Measurements from ENCODE around the gene MLLT3.

Gene MLLT3

GRCh38 chr9:20622330-20623020, at the start of gene MLLT3:
TSS of gene MLLT3 (minus strand) at chr9:20622499.
- TF ChIP-seq ZNF274 (IDR thresholded peaks at IDR 0.05; ENCODE audit: low read depth, low read length): no peak
- peak within 1 kb of the TSS; percentile 91 for H3K4me3 ChIP-seq (ENCODE audit: low read length)

DNA sequence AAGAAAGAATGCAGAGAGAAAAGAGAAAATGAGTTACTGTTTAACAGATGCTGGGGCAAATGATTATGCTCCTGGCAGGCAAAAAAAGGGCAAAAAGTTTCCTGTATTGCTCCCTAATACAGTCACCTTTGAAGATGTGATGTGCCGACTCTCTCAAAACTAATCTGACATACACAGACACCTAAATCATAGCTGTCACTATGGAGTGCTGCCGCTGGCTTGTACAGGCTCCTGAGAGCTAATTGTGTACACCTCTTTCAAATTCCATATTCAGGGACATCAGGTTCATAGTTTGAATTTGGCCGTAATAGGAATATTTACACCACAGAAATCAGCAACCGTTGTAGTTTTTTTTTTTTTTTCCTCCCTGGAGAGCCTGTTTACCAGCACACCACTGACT, 49.3 kb upstream of the MLLT3 start:
- no peak for TF ChIP-seq ZNF274 (IDR thresholded peaks at IDR 0.05; ENCODE audit: low read depth, low read length)
- H3K4me3 ChIP-seq (ENCODE audit: low read length): no peak overlapping the region

- no peak overlapping the region for H3K4me3 ChIP-seq (ENCODE audit: low read length)
- TF ChIP-seq ZNF274 (IDR thresholded peaks at IDR 0.05; ENCODE audit: low read depth, low read length): no peak
Measured at GRCh38 chr9:20670395-20670794, 48.1 kb upstream of the MLLT3 start.

DNA sequence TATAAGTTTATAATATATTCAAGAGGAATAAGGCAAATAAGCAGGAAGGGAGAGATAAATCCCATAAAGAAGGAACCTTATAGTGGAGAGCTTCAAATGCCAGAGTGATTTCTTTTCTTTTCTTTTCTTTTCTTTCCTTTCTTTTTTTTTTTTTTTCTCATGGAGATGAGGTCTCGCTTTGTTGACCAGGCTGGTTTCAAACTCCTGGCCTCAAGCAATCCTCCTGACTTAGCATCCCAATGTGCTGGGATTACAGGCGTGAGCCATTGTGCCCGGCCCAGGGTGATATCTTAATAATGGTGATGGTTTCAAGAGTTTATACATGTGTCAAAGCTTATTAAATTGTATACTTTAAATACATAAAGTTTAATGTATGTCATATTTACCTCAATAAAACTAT, 42.2 kb upstream of the MLLT3 start:
- TF ChIP-seq ZNF274 (IDR thresholded peaks at IDR 0.05; ENCODE audit: low read depth, low read length): no peak
- no peak overlapping the region; the same call in 1 of the 2 replicates for H3K4me3 ChIP-seq (ENCODE audit: low read length)

- no peak overlapping the region for H3K4me3 ChIP-seq (ENCODE audit: low read length)
- TF ChIP-seq ZNF274 (IDR thresholded peaks at IDR 0.05; ENCODE audit: low read depth, low read length): no peak
Measured at GRCh38 chr9:20663133-20663532, 40.8 kb upstream of the MLLT3 start.

- no peak overlapping the region for H3K4me3 ChIP-seq (ENCODE audit: low read length)
- TF ChIP-seq ZNF274 (IDR thresholded peaks at IDR 0.05; ENCODE audit: low read depth, low read length): no peak
Measured at GRCh38 chr9:20662156-20662555, 39.9 kb upstream of the MLLT3 start.

- no peak for TF ChIP-seq ZNF274 (IDR thresholded peaks at IDR 0.05; ENCODE audit: low read depth, low read length)
- H3K4me3 ChIP-seq (ENCODE audit: low read length): peak overlapping the region; percentile 64; the same call in 1 of the 2 replicates
Measured at GRCh38 chr9:20659474-20659967, 37.2 kb upstream of the MLLT3 start.

GRCh38 chr9:20658677-20659473, 36.6 kb upstream of the MLLT3 start:
- no peak for TF ChIP-seq ZNF274 (IDR thresholded peaks at IDR 0.05; ENCODE audit: low read depth, low read length)
- H3K4me3 ChIP-seq (ENCODE audit: low read length): peak overlapping the region; percentile 64; the same call in 1 of the 2 replicates

DNA sequence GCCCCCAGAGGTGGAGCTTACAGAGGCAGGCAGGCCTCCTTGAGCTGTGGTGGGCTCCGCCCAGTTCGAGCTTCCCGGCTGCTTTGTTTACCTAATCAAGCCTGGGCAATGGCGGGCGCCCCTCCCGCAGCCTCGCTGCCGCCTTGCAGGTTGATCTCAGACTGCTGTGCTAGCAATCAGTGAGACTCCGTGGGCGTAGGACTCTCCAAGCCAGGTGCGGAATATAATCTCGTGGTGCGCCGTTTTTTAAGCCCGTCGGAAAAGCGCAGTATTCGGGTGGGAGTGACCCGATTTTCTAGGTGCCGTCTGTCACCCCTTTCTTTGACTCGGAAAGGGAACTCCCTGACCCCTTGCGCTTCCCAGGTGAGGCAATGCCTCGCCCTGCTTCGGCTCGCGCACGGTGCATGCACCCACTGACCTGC, 36.0 kb upstream of the MLLT3 start:
- H3K4me3 ChIP-seq (ENCODE audit: low read length): peak overlapping the region; percentile 64; the same call in 1 of the 2 replicates

DNA sequence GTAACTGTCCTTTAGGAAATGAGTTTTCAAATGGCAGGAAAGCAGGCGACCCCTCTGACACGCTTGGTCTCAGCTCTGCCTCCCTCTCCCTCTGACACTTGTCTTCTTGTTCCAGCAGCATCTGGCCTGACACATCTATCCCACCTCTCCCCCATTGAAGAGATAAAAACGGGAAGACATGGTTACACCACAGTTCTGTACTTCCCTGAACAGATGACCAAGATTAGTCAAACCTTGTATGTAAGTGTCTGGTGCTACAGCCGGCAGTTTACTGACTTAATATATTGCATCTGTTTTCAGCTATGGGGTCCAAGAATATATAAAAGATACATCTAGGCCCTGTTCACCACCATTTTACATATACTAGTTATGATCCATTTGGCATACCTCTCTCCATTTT, 29.6 kb upstream of the MLLT3 start:
- no peak for TF ChIP-seq ZNF274 (IDR thresholded peaks at IDR 0.05; ENCODE audit: low read depth, low read length)
- H3K4me3 ChIP-seq (ENCODE audit: low read length): no peak overlapping the region

DNA sequence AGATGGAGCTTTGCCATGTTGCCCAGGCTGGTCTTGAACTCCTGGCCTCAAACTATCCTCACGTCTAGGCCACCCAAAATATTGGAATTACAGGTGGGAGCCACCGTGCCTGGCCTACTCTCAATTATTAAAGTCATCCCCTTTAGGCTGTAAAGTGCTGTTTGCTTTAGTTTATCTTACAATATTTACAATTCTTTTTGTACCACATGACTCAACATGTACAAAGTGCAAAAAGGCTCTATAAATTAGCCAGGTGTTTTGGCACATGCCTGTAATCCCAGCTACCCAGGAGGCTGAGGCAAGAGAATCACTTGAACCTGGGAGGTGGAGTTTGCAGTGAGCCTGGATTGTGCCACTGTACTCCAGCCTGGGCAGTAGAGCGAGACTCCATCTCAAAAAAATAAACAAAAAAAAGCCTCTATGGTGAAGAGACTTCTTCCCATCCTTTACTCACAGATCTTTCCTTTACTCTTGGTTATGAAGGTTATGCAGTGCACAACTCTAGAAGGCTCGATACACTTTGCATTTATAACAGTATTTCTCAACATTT, 28.5 kb upstream of the MLLT3 start:
- TF ChIP-seq ZNF274 (IDR thresholded peaks at IDR 0.05; ENCODE audit: low read depth, low read length): no peak

DNA sequence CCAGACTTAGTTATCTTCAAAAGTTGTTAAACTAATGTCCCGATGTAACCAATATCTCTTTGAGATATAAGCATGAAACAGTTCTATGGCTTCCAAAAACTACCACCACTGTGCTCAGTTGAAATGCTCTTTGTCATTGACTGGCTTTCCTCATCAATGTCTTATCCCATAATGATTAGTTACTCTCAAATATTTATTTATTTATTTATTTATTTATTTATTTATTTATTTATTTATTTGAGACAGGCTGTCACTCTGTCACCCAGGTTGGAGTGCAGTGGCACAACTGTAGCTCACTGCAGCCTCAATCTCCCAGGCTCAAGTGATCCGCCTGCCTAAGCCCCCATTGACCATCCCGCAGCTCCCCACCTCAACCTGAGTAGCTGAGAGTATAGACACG, 28.0 kb upstream of the MLLT3 start:
- no peak for TF ChIP-seq ZNF274 (IDR thresholded peaks at IDR 0.05; ENCODE audit: low read depth, low read length)
- no peak overlapping the region for H3K4me3 ChIP-seq (ENCODE audit: low read length)

More for the DNA sequence above, 28.5 kb upstream of the MLLT3 start:
- H3K4me3 ChIP-seq (ENCODE audit: low read length): no peak overlapping the region

- no peak overlapping the region for H3K4me3 ChIP-seq (ENCODE audit: low read length)
- no peak for TF ChIP-seq ZNF274 (IDR thresholded peaks at IDR 0.05; ENCODE audit: low read depth, low read length)
Measured at GRCh38 chr9:20649381-20649780, 27.1 kb upstream of the MLLT3 start.

DNA sequence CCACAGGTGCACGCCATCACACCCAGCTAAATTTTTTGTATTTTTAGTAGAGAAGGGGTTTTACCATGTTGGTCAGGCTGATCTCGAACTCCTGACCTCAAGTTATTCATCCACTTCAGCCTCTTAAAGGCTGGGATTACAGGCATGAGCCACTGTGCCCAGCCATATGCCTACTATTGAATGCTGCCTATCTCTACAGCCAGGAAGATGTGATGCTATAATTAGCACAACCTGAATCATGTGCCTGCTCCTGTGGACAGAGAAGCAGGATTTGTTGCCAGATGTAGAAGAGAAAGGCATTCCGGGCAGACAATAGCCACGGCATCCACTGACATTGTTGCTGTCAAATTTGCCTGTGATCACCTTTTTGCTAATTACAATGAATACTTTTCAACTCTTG, 24.4 kb upstream of the MLLT3 start:
- no peak overlapping the region for H3K4me3 ChIP-seq (ENCODE audit: low read length)
- TF ChIP-seq ZNF274 (IDR thresholded peaks at IDR 0.05; ENCODE audit: low read depth, low read length): no peak

- H3K4me3 ChIP-seq (ENCODE audit: low read length): no peak overlapping the region
- no peak for TF ChIP-seq ZNF274 (IDR thresholded peaks at IDR 0.05; ENCODE audit: low read depth, low read length)
Measured at GRCh38 chr9:20643660-20644059, 21.4 kb upstream of the MLLT3 start.

All from GM08714 (cell line).